CD8-positive, alpha-beta memory T cell (primary cell): Measurements from ENCODE around the gene FLCN. TPM values are rescaled to one million over a fixed set of nuclear protein-coding genes. Genes with fewer than 3 reads are reported as not detected.
A peak's percentile ranks its signal among the peaks of the same experiment; 100 is the strongest.

Experiments used
- CTCF ChIA-PET: fragments of 350-600 bp; sonication (Branson Sonifier 250); formaldehyde crosslinking; loops from one replicate; lab custom pipeline; 2021; ENCODE audit warnings: antibody characterized with exemption; lab: Charles Lee
- POLR2A ChIA-PET: fragments of 350-600 bp; sonication (Branson Sonifier 250); formaldehyde crosslinking; loops from one replicate; lab custom pipeline; 2021; ENCODE audit warnings: antibody characterized with exemption; lab: Charles Lee
- DNase-seq, 5 donors: peaks; one replicate each; pipeline versions ENCODE4 v3.0.0 to v3.0.0-alpha.2; 2020 to 2022; ENCODE audit warnings: mixed read lengths in 1 of 5
- H3K27ac ChIP-seq: one replicate; pipeline ENCODE4 v1.7.0; 2013; ENCODE audit warnings: low read depth, mild to moderate bottlenecking, low read length, moderate library complexity
- H3K27me3 ChIP-seq: 2 replicates; pipeline ENCODE4 v1.7.0; 2013; ENCODE audit warnings: low read length, mild to moderate bottlenecking; ENCODE audit not compliant: insufficient read depth, poor library complexity, severe bottlenecking
- H3K36me3 ChIP-seq: 2 replicates; pipeline ENCODE4 v1.7.0; 2013; ENCODE audit warnings: mild to moderate bottlenecking, low read length, moderate library complexity; ENCODE audit not compliant: insufficient read depth
- H3K4me1 ChIP-seq: 2 replicates; pipeline ENCODE4 v1.7.0; 2013; ENCODE audit warnings: mild to moderate bottlenecking, low read length, moderate library complexity; ENCODE audit not compliant: insufficient read depth
- H3K4me3 ChIP-seq: 2 replicates; pipeline ENCODE4 v1.7.0; 2013; ENCODE audit warnings: mild to moderate bottlenecking, low read length
- H3K9me3 ChIP-seq: 2 replicates; pipeline ENCODE4 v1.7.0; 2013; ENCODE audit warnings: mild to moderate bottlenecking, low read length
- H3K27ac Mint-ChIP-seq, 8 donors: one replicate each; pipeline ENCODE4 v1.8.0; 2020 to 2021; ENCODE audit warnings: mixed read lengths in 8 of 8, mild to moderate bottlenecking in 6 of 8, inconsistent platforms in 3 of 8, moderate library complexity in 3 of 8
- H3K27me3 Mint-ChIP-seq, 2 donors: one replicate each; pipeline ENCODE4 v1.8.0; 2020 to 2021; ENCODE audit warnings: mixed read lengths in 2 of 2, mild to moderate bottlenecking in 1 of 2, moderate library complexity in 1 of 2
- H3K36me3 Mint-ChIP-seq, 3 donors: one replicate each; pipeline ENCODE4 v1.8.0; 2020 to 2021; ENCODE audit warnings: mixed read lengths in 3 of 3, inconsistent platforms in 1 of 3, mild to moderate bottlenecking in 1 of 3
- H3K4me1 Mint-ChIP-seq, 3 donors: one replicate each; pipeline ENCODE4 v1.8.0; 2020 to 2021; ENCODE audit warnings: mixed read lengths in 3 of 3, inconsistent platforms in 1 of 3, mild to moderate bottlenecking in 1 of 3
- H3K4me3 Mint-ChIP-seq, 7 donors: one replicate each; pipeline ENCODE4 v1.8.0; 2020 to 2021; ENCODE audit warnings: mixed read lengths in 7 of 7, mild to moderate bottlenecking in 6 of 7, moderate library complexity in 4 of 7, inconsistent platforms in 2 of 7
- H3K9me3 Mint-ChIP-seq, 5 donors: one replicate each; pipeline ENCODE4 v1.8.0; 2020 to 2022; ENCODE audit warnings: mixed read lengths in 5 of 5, mild to moderate bottlenecking in 3 of 5, moderate library complexity in 2 of 5, inconsistent platforms in 1 of 5
- polyA plus RNA-seq: library from polyadenylated mRNA; unstranded; fragments of 300-500 nt; fragmentation: Illumina TruSeq; gene quantifications from one replicate; pipeline ENCODE4 v1.2.3, GENCODE V29; 2021
- total RNA-seq, 2 experiments: library from RNA; stranded (reverse); gene quantifications; one replicate each; pipeline ENCODE4 v1.2.3, GENCODE V29; 2021

FLCN gene
- total and polyA plus RNA-seq, 3 experiments from 2014 or later = 3.8 to 30.7 (median 26.9) TPM

GRCh38 chr17:17181666-17182597 is 55.0 kb downstream of the FLCN start:
- H3K36me3 ChIP-seq = peaks cover 10% of the 10 kb centered on the region
- Mint-ChIP-seq H3K36me3 (peaks cover 15 to 74% (median 28%) of the 10 kb centered on the region in 3 donors), H3K27me3 (no peaks in the 10 kb centered on the region), H3K27ac (peak overlapping the region; percentile 86 to 97 (median 94)), H3K4me1 (peaks cover 70 to 90% (median 82%) of the 10 kb centered on the region in 3 donors), H3K4me3 (peak overlapping the region; percentile 54 to 86 (median 81)), H3K9me3 (no peaks in the 10 kb centered on the region)
- DNase-seq = peak in 2 of 5 donors; percentile 54 to 82
- ChIA-PET POLR2A (interaction anchor here (1.0 kb wide), 1 partner anchor 29 kb away, joined by 4 read pairs; no protein-coding TSS in a partner anchor), CTCF (interaction anchor here (0.6 to 1.4 kb wide), 2 partner anchors 10 to 63 kb away, joined by 3 to 4 read pairs; no protein-coding TSS in a partner anchor)
- peak overlapping the region; percentile 47 for H3K4me3 ChIP-seq
- H3K27ac ChIP-seq = peak overlapping the region; percentile 12
- H3K27me3 ChIP-seq = no peaks in the 10 kb centered on the region
- H3K9me3 ChIP-seq = no peaks in the 10 kb centered on the region
- peaks cover 100% of the 10 kb centered on the region for H3K4me1 ChIP-seq

GRCh38 chr17:17180741-17181525 is 56.0 kb downstream of the FLCN start:
- H3K4me1 ChIP-seq = peaks cover 98% of the 10 kb centered on the region

DNA sequence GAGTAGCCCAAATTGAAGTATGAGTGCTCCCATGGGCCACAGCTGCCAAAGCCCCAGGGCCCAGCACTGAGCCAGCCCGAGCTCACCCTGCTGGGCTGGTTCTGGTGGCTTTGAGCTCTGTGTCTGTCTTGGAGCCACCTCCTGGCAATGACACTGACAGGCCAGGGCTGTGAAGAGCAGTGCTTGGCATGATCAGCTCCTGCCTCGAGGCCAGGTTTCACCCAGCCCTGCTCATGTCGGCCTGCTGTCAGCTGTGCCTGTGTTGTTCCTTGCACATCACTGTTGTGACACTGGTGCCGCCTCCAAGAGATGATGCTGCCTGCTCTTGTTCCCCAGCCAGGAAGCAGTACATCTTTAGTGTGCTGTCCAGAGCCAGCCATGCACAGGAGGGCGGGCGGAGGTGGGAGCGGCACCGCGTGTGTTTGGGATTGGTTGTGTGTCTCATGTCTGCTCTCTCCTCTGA is 56.8 kb downstream of the FLCN start:
- Histone ChIP-seq H3K4me1 (peaks cover 98% of the 10 kb centered on the region), H3K4me3 (peak overlapping the region; percentile 27), H3K36me3 (peaks cover 16% of the 10 kb centered on the region), H3K27ac (no peak overlapping the region), H3K27me3 (no peaks in the 10 kb centered on the region), H3K9me3 (no peaks in the 10 kb centered on the region)
- ChIA-PET CTCF (interaction anchor here (1.0 to 1.5 kb wide), 4 partner anchors 15 to 61 kb away, joined by 3 to 5 read pairs (median 4); partner anchors contain the start of gene PLD6), POLR2A (interaction anchor here (0.6 kb wide), 1 partner anchor 67 kb away, joined by 4 read pairs; no protein-coding TSS in a partner anchor)
- H3K36me3 Mint-ChIP-seq = peaks cover 15 to 77% (median 32%) of the 10 kb centered on the region in 3 donors
- H3K9me3 Mint-ChIP-seq = no peaks in the 10 kb centered on the region
- H3K27ac Mint-ChIP-seq = peak overlapping the region; percentile 86 to 98 (median 94)
- H3K4me3 Mint-ChIP-seq = peak overlapping the region; percentile 68 to 85 (median 81)
- peaks cover 63 to 85% (median 85%) of the 10 kb centered on the region in 3 donors for H3K4me1 Mint-ChIP-seq
- no peak for DNase-seq
- H3K27me3 Mint-ChIP-seq = no peaks in the 10 kb centered on the region

More at GRCh38 chr17:17180741-17181525, 56.0 kb downstream of the FLCN start:
- Mint-ChIP-seq H3K27me3 (no peaks in the 10 kb centered on the region), H3K4me1 (peaks cover 69 to 90% (median 85%) of the 10 kb centered on the region in 3 donors), H3K36me3 (peaks cover 15 to 77% (median 35%) of the 10 kb centered on the region in 3 donors), H3K9me3 (no peaks in the 10 kb centered on the region), H3K27ac (peak overlapping the region; percentile 86 to 97 (median 94)), H3K4me3 (peak overlapping the region; percentile 72 to 86 (median 82))
- peaks cover 10% of the 10 kb centered on the region for H3K36me3 ChIP-seq
- no peaks in the 10 kb centered on the region for H3K27me3 ChIP-seq
- ChIA-PET CTCF (interaction anchor here (1.0 to 1.4 kb wide), 2 partner anchors 25 to 62 kb away, joined by 4 read pairs; partner anchors contain the start of gene PLD6), POLR2A (no interaction called here)
- H3K27ac ChIP-seq = no peak overlapping the region
- H3K9me3 ChIP-seq = no peaks in the 10 kb centered on the region
- H3K4me3 ChIP-seq = peak overlapping the region; percentile 27
- DNase-seq = no peak

GRCh38 chr17:17179371-17179827 is 57.6 kb downstream of the FLCN start:
- no peaks in the 10 kb centered on the region for H3K27me3 ChIP-seq
- H3K4me3 ChIP-seq = peak overlapping the region; percentile 40
- no peaks in the 10 kb centered on the region for H3K9me3 Mint-ChIP-seq
- no peaks in the 10 kb centered on the region for H3K9me3 ChIP-seq
- POLR2A ChIA-PET = interaction anchor here (0.6 to 0.7 kb wide), 3 partner anchors 13 to 70 kb away, joined by 3 to 7 read pairs (median 4); no protein-coding TSS in a partner anchor
- DNase-seq = peak in 2 of 5 donors; percentile 17 to 43
- H3K4me1 ChIP-seq = peaks cover 96% of the 10 kb centered on the region
- no peaks in the 10 kb centered on the region for H3K27me3 Mint-ChIP-seq
- peak overlapping the region; percentile 86 to 98 (median 94) for H3K27ac Mint-ChIP-seq
- H3K36me3 ChIP-seq = peaks cover 16% of the 10 kb centered on the region
- CTCF ChIA-PET = interaction anchor here (1.0 to 1.5 kb wide), 3 partner anchors 15 to 28 kb away, joined by 3 to 5 read pairs (median 3); no protein-coding TSS in a partner anchor
- peak overlapping the region; percentile 68 to 82 (median 78) for H3K4me3 Mint-ChIP-seq
- peaks cover 15 to 78% (median 34%) of the 10 kb centered on the region in 3 donors for H3K36me3 Mint-ChIP-seq
- peak overlapping the region; percentile 45 for H3K27ac ChIP-seq
- H3K4me1 Mint-ChIP-seq = peaks cover 57 to 80% (median 79%) of the 10 kb centered on the region in 3 donors

DNA sequence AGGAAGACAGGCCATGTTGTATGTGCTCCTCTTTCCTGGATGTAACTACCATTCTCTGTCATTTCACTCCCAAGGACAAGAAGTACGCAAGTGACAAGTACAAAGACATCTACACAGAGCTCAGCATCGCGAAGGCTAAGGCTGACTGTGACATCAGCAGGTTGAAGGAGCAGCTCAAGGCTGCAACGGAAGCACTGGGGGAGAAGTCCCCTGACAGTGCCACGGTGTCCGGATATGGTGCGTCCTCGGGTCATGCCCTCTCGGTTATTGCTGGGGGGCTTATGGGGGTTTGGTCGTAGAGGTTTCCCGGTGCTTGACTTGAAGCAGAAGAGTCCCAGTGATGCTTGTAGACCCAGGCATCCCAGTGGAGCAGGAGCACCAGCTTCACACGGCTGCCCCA is 59.8 kb downstream of the FLCN start:
- peak overlapping the region; percentile 82 to 99 (median 90) for H3K27ac Mint-ChIP-seq
- Histone ChIP-seq H3K9me3 (no peaks in the 10 kb centered on the region), H3K4me1 (peaks cover 87% of the 10 kb centered on the region), H3K36me3 (peaks cover 30% of the 10 kb centered on the region), H3K27ac (no peak overlapping the region), H3K4me3 (no peak overlapping the region), H3K27me3 (no peaks in the 10 kb centered on the region)
- H3K27me3 Mint-ChIP-seq = no peaks in the 10 kb centered on the region
- ChIA-PET CTCF (no interaction called here), POLR2A (interaction anchor here (1.0 kb wide), 1 partner anchor 60 kb away, joined by 3 read pairs; the partner anchor contains the start of gene FLCN)
- H3K4me1 Mint-ChIP-seq = peaks cover 57 to 80% (median 80%) of the 10 kb centered on the region in 3 donors
- peaks cover 18 to 88% (median 33%) of the 10 kb centered on the region in 3 donors for H3K36me3 Mint-ChIP-seq
- peak overlapping the region; percentile 3 to 70 (median 56) for H3K4me3 Mint-ChIP-seq
- no peaks in the 10 kb centered on the region for H3K9me3 Mint-ChIP-seq
- no peak for DNase-seq

GRCh38 chr17:17176341-17176740 is 60.6 kb downstream of the FLCN start:
- Mint-ChIP-seq H3K4me3 (peak overlapping the region in 6 of 7 donors; percentile 50 to 71 (median 56)), H3K4me1 (peaks cover 53 to 79% (median 78%) of the 10 kb centered on the region in 3 donors)

GRCh38 chr17:17175917-17176316 is 61.1 kb downstream of the FLCN start:
- Histone ChIP-seq H3K4me3 (no peak overlapping the region), H3K27ac (no peak overlapping the region), H3K27me3 (no peaks in the 10 kb centered on the region), H3K4me1 (peaks cover 87% of the 10 kb centered on the region), H3K9me3 (no peaks in the 10 kb centered on the region), H3K36me3 (peaks cover 33% of the 10 kb centered on the region)
- Mint-ChIP-seq H3K4me1 (peaks cover 54 to 79% (median 78%) of the 10 kb centered on the region in 3 donors), H3K9me3 (no peaks in the 10 kb centered on the region), H3K27me3 (no peaks in the 10 kb centered on the region), H3K36me3 (peaks cover 18 to 89% (median 34%) of the 10 kb centered on the region in 3 donors), H3K4me3 (peak overlapping the region; percentile 50 to 71 (median 57)), H3K27ac (peak overlapping the region; percentile 73 to 99 (median 90))
- DNase-seq = no peak
- ChIA-PET POLR2A (no interaction called here), CTCF (no interaction called here)

More at GRCh38 chr17:17176341-17176740, 60.6 kb downstream of the FLCN start:
- no peak overlapping the region for H3K27ac ChIP-seq
- POLR2A ChIA-PET = no interaction called here
- H3K4me3 ChIP-seq = no peak overlapping the region
- no peaks in the 10 kb centered on the region for H3K9me3 ChIP-seq
- no peaks in the 10 kb centered on the region for H3K27me3 ChIP-seq
- Mint-ChIP-seq H3K27ac (peak overlapping the region; percentile 73 to 99 (median 90)), H3K27me3 (no peaks in the 10 kb centered on the region), H3K36me3 (peaks cover 18 to 88% (median 32%) of the 10 kb centered on the region in 3 donors), H3K9me3 (no peaks in the 10 kb centered on the region)
- CTCF ChIA-PET = no interaction called here
- no peak for DNase-seq
- peaks cover 87% of the 10 kb centered on the region for H3K4me1 ChIP-seq
- H3K36me3 ChIP-seq = peaks cover 33% of the 10 kb centered on the region
